Immature natural killer cell (primary cell): ENCODE results near the gene ZNF329. TPM values are rescaled to one million over a fixed set of nuclear protein-coding genes. Genes with fewer than 3 reads are reported as not detected.

Experiments used
- DNase-seq, 3 donors: peaks; one replicate each; pipeline ENCODE4 v3.0.0; 2022; ENCODE audit warnings: mixed read lengths in 1 of 3
- H3K27ac Mint-ChIP-seq, 6 donors: one replicate each; pipeline ENCODE4 v1.8.0; 2020; ENCODE audit warnings: mixed read lengths in 6 of 6, mild to moderate bottlenecking in 5 of 6, inconsistent platforms in 4 of 6, moderate library complexity in 3 of 6
- H3K27me3 Mint-ChIP-seq, 3 donors: one replicate each; pipeline ENCODE4 v1.8.0; 2020 to 2021; ENCODE audit warnings: low read depth in 3 of 3, mild to moderate bottlenecking in 3 of 3, mixed read lengths in 3 of 3, moderate library complexity in 3 of 3, inconsistent platforms in 1 of 3
- H3K36me3 Mint-ChIP-seq, 3 donors: one replicate each; pipeline ENCODE4 v1.8.0; 2020; ENCODE audit warnings: mixed read lengths in 3 of 3, inconsistent platforms in 2 of 3, mild to moderate bottlenecking in 2 of 3
- H3K4me1 Mint-ChIP-seq, 2 donors: one replicate each; pipeline ENCODE4 v1.8.0; 2020; ENCODE audit warnings: inconsistent platforms in 2 of 2, mild to moderate bottlenecking in 2 of 2, mixed read lengths in 2 of 2, moderate library complexity in 1 of 2
- H3K4me3 Mint-ChIP-seq, 5 donors: one replicate each; pipeline ENCODE4 v1.8.0; 2020; ENCODE audit warnings: mild to moderate bottlenecking in 5 of 5, mixed read lengths in 5 of 5, inconsistent platforms in 3 of 5, moderate library complexity in 3 of 5
- H3K9me3 Mint-ChIP-seq, 6 donors: one replicate each; pipeline ENCODE4 v1.8.0; 2020; ENCODE audit warnings: mild to moderate bottlenecking in 6 of 6, mixed read lengths in 6 of 6, inconsistent platforms in 4 of 6, moderate library complexity in 3 of 6
- polyA plus RNA-seq, 3 donors: library from polyadenylated mRNA; unstranded; fragments of 300-500 nt; fragmentation: Illumina TruSeq; gene quantifications; one replicate each; pipeline ENCODE4 v1.2.3, GENCODE V29; 2021

The ZNF329 gene
- polyA plus RNA-seq, 3 donors from 2014 or later = 4.0 to 11.5 (median 6.6) TPM

DNA sequence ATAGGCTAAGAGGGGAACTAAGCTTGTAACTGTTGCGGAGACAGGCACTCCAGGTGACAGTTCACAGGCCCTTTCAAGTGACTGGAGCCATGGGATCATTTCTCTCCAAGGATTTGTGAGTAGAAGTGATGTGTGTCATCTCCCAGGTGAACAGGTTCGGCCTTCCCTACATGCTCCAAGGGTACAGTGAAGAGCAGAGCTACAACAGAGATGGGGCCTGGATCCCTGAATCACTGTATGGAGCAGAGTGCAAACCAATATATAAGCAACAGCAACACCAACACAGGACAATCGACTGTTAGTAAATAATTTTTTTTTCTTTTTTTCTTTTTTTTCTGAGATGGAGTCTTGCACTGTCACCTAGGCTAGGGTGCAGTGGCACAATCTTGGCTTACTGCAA lies 67.6 kb downstream of the ZNF329 start:
- peaks cover 3 to 4% (median 4%) of the 10 kb centered on the region in 3 donors for H3K27me3 Mint-ChIP-seq
- peaks cover 4 to 28% (median 16%) of the 10 kb centered on the region in 3 donors for H3K36me3 Mint-ChIP-seq
- DNase-seq = no peak
- no peaks in the 10 kb centered on the region for H3K4me1 Mint-ChIP-seq
- peaks cover 23 to 55% (median 52%) of the 10 kb centered on the region in 6 donors for H3K9me3 Mint-ChIP-seq
- H3K27ac Mint-ChIP-seq = no peak overlapping the region
- no peak overlapping the region for H3K4me3 Mint-ChIP-seq

DNA sequence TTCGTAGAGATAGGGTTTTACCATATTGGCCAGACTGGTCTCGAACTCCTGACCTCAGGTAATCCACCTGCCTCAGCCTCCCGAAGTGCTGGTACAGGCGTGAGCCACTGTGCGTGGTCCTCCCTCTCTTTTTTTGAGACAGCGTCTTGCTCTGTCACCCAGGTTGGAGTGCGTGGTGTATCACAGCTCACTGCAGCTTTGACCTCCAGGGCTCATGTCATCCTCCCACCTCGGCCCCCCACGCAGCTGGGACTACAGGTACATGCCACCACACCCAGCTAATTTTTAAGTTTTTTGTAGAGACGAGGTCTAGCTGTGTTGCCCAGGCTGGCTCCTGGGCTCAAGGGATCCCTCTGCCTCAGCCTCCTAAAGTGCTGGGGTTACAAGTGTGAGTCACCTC lies 70.8 kb downstream of the ZNF329 start:
- H3K9me3 Mint-ChIP-seq = peaks cover 28 to 80% (median 67%) of the 10 kb centered on the region in 6 donors
- H3K4me3 Mint-ChIP-seq = no peak overlapping the region
- H3K27ac Mint-ChIP-seq = no peak overlapping the region
- DNase-seq = no peak
- H3K4me1 Mint-ChIP-seq = no peaks in the 10 kb centered on the region
- H3K27me3 Mint-ChIP-seq = peaks cover 4 to 11% (median 5%) of the 10 kb centered on the region in 3 donors
- peaks cover 11 to 23% (median 19%) of the 10 kb centered on the region in 3 donors for H3K36me3 Mint-ChIP-seq

Other genes with a start within 250 kb of the ZNF329 start
- 1 to 10 TPM in 2 of 3 donors, not detected in 1; 1.2 to 5.0 TPM for gene ZNF417, start 234.2 kb downstream of the ZNF329 start, polyA plus RNA-seq
- 1 to 10 TPM in 2 of 3 donors, not detected in 1; 2.5 to 3.5 TPM for gene ZNF418, start 215.4 kb downstream of the ZNF329 start, polyA plus RNA-seq
- 1 to 10 TPM; 5.9 to 7.5 (median 6.1) TPM for gene ZNF256, start 203.1 kb downstream of the ZNF329 start, polyA plus RNA-seq
- not detected for gene C19orf18, start 176.3 kb downstream of the ZNF329 start, polyA plus RNA-seq
- 1 to 10 TPM; 4.4 to 9.4 (median 5.1) TPM for gene ZNF606, start 148.0 kb downstream of the ZNF329 start, polyA plus RNA-seq
- gene ZSCAN1, start 116.8 kb downstream of the ZNF329 start, polyA plus RNA-seq = under 1 TPM in 1 of 3 donors, not detected in 2; 0.46 TPM
- gene ZNF135, start 91.5 kb downstream of the ZNF329 start, polyA plus RNA-seq = 1 to 10 TPM in 1 of 3 donors, under 1 TPM in 1, not detected in 1; 0.64 to 4.1 TPM
- 10 to 100 TPM in 2 of 3 donors, 1 to 10 TPM in 1; 2.9 to 23.5 (median 15.2) TPM for gene ZSCAN18, start 52.6 kb downstream of the ZNF329 start, polyA plus RNA-seq
- 10 to 100 TPM; 12.5 to 26.2 (median 20.2) TPM for gene ZNF274, start 32.3 kb upstream of the ZNF329 start, polyA plus RNA-seq
- gene ZNF544, start 78.1 kb upstream of the ZNF329 start, polyA plus RNA-seq = 10 to 100 TPM; 24.1 to 31.4 (median 27.1) TPM
- gene ZNF8, start 128.2 kb upstream of the ZNF329 start, polyA plus RNA-seq = 1 to 10 TPM in 1 of 3 donors, under 1 TPM in 1, not detected in 1; 0.29 to 1.0 TPM
- 100 to 1,000 TPM in 1 of 3 donors, 10 to 100 TPM in 2; 76.5 to 113 (median 91.6) TPM for gene ERVK3-1, start 154.6 kb upstream of the ZNF329 start, polyA plus RNA-seq
- gene ZSCAN22, start 176.2 kb upstream of the ZNF329 start, polyA plus RNA-seq = 1 to 10 TPM in 2 of 3 donors, under 1 TPM in 1; 0.90 to 3.0 (median 2.1) TPM
- 10 to 100 TPM; 14.4 to 33.4 (median 32.4) TPM for gene A1BG, start 202.7 kb upstream of the ZNF329 start, polyA plus RNA-seq
- gene ZNF497, start 212.0 kb upstream of the ZNF329 start, polyA plus RNA-seq = under 1 TPM; 0.40 to 0.91 (median 0.62) TPM
- gene ZNF837, start 230.2 kb upstream of the ZNF329 start, polyA plus RNA-seq = 1 to 10 TPM; 1.2 to 3.6 (median 1.4) TPM
- gene RPS5, start 236.5 kb upstream of the ZNF329 start, polyA plus RNA-seq = 1,000 to 10,000 TPM in 1 of 3 donors, 100 to 1,000 TPM in 2; 558 to 1,355 (median 731) TPM
- not detected for gene RNF225, start 244.9 kb upstream of the ZNF329 start, polyA plus RNA-seq